ENCODE measurements around the gene TSPEAR.
"Not testable (repeated sequence)": the region's sequence is repeated elsewhere in the genome, so short reads cannot be mapped to it uniquely, and the experiment has no call there.

TSPEAR gene

DNA sequence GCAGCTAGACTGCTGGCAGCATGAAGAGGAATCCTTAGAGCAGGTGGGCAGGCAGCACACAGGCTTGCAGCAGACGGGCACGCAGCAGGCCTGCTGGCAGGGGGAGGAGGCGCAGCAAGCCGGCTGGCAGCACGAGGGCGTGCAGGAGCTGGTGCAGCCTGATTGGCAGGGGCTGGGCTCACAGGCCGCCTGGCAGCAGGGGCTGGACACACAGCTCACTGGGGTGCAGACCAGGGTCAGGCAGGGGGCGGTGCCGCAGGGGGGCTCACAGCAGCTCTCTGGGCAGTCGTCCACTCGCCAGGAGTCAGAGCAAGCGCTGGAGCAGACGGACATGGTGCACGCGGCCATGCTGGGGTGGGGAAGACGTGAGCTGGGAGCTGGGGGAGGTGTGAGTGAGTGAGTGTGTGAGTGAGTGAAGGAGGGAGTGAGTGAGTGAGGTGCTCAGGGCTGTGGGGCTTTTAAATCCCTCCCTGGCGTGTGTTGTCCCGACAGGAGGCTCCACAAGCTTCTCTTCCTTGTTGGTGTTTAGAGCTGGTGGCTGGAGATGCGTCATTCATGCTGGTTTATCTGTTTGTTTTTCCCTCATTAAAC lies 131.0 kb downstream of the TSPEAR start, which contains the start of gene KRTAP10-5:
Gene KRTAP10-5 (minus strand): TSS at position 374 of the 591 bp plus-strand sequence. CDS start 26 bp downstream, at position 348.
- not testable (repeated sequence) for DNase-seq

GRCh38 chr21:44579833-44580144 lies 131.6 kb downstream of the TSPEAR start:
- no peak for DNase-seq

GRCh38 chr21:44579056-44579832 lies 132.1 kb downstream of the TSPEAR start:
- DNase-seq, result no peak

DNA sequence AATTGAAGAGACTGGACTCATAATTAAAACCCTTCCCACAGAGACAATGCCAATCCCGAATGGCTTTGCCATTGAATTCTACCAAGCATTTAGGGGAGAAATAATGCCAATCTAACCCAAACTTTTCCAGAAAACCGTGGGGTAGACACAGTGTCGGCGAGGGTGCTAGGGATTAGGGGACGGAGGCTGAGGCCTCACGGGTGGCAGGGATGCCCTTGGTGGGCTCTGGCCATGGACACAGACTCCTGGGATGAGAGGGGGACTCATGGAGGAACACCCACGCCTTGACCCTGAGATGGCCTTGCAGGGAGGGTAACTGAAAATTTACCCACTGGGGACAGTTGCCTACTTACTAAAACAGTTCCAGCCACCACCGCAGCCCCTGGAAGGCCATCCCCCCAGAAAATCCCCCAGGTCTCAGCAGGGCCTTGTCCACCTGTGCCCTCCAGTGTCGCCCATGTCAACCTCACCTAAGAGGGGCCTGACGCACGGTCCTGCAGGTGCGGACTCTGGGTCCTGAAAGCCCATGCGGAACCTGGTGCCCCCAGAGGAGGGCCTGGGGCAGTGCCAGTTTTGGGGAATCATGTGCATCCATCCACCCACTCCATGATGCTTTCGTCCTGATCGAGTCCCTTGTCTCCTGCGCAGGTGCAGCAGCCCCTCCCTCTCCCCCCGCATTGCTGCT lies 132.9 kb downstream of the TSPEAR start:
- no peak for DNase-seq

DNA sequence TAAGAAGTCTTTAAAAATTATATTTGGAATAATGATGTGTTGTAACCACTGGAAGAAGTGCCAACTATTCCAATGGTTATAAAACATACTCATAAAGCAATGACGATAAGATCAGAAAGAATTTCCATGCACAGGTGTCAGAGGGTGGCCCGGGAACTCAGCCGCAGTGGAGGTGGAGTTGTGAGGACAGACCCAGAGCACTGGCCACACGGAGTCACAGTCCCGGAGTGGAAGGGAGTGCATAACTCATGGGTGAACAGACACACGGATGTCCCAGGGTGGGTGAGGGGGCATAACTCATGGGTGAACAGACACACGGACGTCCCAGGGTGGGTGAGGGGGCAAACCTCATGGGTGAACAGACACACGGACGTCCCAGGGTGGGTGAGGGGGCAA lies 135.3 kb downstream of the TSPEAR start:
- DNase-seq, result no peak

GRCh38 chr21:44575307-44576024 lies 135.9 kb downstream of the TSPEAR start:
- DNase-seq, result no peak

GRCh38 chr21:44574457-44575306 lies 136.7 kb downstream of the TSPEAR start:
- DNase-seq, result no peak

DNA sequence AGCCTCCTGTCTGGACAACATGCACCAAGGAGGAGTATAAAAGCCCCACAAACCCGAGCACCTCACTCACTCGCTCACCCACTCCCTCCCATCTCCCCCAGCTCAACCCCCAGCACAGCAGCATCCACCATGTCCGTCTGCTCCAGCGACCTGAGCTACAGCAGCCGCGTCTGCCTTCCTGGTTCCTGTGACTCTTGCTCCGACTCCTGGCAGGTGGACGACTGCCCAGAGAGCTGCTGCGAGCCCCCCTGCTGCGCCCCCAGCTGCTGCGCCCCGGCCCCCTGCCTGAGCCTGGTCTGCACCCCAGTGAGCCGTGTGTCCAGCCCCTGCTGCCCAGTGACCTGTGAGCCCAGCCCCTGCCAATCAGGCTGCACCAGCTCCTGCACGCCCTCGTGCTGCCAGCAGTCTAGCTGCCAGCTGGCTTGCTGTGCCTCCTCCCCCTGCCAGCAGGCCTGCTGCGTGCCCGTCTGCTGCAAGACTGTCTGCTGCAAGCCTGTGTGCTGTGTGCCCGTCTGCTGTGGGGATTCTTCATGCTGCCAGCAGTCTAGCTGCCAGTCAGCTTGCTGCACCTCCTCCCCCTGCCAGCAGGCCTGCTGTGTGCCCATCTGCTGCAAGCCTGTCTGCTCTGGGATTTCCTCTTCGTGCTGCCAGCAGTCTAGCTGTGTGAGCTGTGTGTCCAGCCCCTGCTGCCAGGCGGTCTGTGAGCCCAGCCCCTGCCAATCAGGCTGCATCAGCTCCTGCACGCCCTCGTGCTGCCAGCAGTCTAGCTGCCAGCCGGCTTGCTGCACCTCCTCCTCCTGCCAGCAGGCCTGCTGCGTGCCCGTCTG lies 137.5 kb downstream of the TSPEAR start, which contains the start of gene KRTAP10-4:
Gene KRTAP10-4 (plus strand): TSS at position 100 of the 827 bp plus-strand sequence. CDS start 30 bp downstream, at position 130.
- not testable (repeated sequence) for DNase-seq

GRCh38 chr21:44572959-44573583 lies 138.3 kb downstream of the TSPEAR start:
- DNase-seq, result no peak

DNA sequence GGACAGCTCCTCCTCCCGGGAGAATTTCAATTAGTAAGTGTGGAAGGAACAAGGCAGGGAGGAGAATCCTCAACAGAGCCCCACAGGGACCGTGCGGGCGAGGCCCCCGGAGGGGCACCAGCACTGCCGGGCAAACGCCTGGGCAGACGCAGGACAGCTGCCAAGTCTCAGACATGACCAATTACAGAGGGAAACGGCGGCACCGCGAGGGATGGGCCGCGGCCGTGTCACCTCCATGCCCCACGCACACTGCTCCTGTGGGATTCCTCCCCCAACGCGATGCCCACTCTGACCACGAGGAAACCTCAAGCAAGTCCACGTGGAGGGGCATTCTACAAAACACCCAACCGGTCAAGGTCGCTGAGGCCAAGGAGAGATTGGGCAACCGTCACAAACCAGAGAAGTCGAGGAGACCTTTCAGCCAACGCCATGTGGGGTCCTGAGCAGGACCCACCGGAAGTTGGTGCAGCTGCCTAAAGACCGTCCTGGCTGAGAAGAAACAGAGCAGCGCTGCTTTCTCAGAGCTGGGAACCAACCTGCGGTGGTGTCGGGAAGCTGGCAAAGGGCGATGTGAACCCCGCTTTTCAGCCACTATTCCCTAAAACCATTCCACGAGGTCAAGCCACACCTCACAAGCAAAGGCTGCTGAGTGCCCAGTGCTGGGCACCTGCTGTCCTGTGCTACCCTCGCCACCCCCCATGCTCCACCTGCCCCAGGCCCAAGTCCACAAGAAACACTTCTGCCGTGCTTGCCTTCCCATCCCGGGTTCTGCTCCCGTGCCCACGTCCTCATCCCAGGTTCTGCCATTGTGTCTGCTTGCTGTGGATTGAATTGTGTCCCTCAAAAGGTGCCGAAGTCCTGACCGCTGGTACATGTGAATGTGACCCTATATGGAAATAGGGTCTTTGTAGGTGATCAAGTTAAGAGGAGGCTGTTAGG lies 139.3 kb downstream of the TSPEAR start:
- no peak for DNase-seq

- no peak for DNase-seq
These were observed 140.1 kb downstream of the TSPEAR start for GRCh38 chr21:44571296-44571695.

DNA sequence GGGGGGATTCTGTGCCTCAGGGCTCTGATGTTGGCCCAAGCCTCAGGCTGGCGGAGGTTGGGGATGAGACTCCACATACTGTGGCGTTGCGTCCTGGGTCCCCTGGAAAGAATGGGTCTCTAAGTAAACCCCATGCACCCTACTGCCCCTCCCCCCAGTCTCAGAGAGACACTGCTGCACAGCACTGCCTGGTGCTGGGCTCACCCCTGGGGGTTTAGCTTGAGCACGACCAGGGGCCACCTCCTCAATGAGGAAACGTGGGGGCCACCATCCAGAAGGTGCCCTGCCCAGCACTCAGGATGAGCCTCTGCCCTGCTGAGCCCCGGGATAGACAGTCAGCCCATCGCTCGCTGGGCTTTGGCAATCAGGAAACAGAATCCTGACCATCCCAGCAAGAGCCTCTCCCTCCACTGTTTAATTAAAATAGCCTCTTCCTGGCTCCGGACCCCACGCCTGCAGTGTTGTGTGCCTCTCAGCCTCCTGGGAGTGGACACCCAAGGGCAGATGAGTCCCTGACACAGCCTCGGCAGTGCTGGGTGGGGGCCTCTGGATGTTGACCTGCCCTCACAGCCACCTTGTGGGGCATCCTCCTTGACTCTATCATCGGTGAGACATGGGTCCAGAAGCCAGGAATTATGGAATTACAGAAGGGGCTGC lies 141.4 kb downstream of the TSPEAR start:
- DNase-seq, result no peak

DNA sequence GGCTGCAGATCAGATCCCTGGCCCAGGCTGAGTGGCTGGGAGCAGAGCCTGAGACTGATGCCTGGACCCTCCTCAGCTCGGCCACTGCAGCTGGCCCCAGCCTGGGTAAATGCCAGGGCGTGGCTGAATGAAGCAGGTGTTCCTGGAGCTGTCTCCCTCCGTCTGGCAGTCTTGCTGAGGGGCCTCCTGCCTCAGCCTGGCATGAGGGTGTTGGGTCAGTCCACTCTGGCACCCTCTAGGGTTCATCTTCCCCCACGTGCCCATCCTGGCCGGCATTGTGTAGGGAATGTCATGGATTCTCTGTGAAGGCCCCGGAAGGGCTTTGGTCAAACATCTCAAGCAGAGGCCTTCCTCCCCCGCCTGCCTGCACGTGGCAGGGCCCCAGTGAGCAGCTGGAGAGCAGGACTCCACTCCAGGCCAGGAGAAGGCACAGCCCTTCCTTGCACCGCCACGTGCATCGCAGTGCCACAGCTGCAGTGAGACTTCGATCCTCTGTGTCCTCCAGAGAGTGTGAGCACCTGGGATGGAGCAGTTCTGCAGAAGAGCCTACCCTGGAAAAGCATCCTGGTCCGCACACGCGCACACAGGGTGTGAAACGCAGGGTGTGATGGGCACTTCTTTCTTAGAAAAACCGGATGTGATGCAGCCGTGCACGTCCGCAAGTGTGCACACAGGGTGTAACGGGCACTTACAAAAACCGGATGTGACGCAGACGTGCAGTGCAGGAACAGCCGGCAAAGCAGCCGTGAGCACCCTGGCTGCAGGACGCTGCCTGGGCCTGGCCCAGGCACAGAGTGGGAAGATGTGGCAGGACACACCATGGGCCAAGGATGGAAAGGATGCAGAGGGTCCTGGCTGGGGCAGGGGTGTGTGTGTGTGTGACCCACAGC lies 142.5 kb downstream of the TSPEAR start:
- DNase-seq, result no peak

GRCh38 chr21:44568261-44568660 lies 143.1 kb downstream of the TSPEAR start:
- DNase-seq, result no peak

DNA sequence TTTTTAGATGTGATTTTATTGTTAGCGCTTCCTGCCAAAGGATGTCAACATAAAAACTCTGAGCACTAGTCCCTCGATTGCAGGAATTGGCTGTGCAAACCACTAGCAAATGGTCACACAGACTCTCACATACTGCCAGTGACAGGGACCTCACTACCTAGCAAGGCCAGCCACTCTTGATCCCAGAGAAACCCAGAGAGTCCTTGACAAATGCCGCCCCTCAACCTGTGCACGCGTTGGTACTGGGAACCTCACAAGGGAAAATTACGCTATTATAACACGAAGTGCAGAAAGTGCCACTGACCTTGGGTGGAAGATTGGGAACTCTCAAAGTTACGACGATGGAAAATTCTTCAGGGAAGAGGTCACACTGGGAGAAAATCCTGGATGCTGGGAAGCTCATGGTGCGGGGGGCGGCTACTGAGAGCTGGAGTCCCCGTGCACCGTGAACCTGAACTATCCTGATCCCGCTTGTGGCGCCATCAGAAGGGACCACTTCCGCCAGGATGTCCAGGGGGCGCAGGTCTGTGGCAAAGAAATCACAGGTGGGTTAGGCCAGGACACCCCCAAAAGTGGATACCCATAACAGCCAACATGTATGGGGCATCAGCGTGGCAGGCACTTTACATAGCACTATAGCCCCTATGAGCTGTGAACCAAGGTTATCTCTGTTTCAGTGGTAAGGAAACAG lies 143.7 kb downstream of the TSPEAR start:
- no peak for DNase-seq

GRCh38 chr21:44566403-44566802 lies 145.0 kb downstream of the TSPEAR start:
- DNase-seq, result no peak

GRCh38 chr21:44564886-44565598 lies 146.3 kb downstream of the TSPEAR start:
- DNase-seq, result no peak

Measured in NCI-H1436 treated with DMSO at 0.1 percent for 48 hours (cell line).